Thyroid gland (tissue), 4 donors: ENCODE data around the gene GET4.
"Not testable (repeated sequence)": the region's sequence is repeated elsewhere in the genome, so short reads cannot be mapped to it uniquely, and the experiment has no call there.

Source experiments
- CTCF ChIP-seq, 6 experiments: fragments of 200-600 bp in 3 of 6; fragments of 450-650 bp in 3 of 6; sonication (generic) in 3 of 6; IDR thresholded peaks; one replicate each; pipeline ENCODE4 v1.5.1; 2016 to 2019; ENCODE audit warnings: antibody characterized with exemption in 6 of 6, mild to moderate bottlenecking in 2 of 6, inconsistent platforms in 1 of 6, moderate library complexity in 1 of 6
- POLR2A ChIP-seq, 2 donors: fragments of 450-650 bp; IDR thresholded peaks; one replicate each; pipeline ENCODE4 v1.6.1; 2017; ENCODE audit warnings: antibody characterized with exemption in 2 of 2, mild to moderate bottlenecking in 2 of 2, moderate library complexity in 1 of 2

- TF ChIP-seq CTCF, POLR2A (IDR thresholded peaks at IDR 0.05): not testable (repeated sequence)
Observed at GRCh38 chr7:924042-924441, 47.7 kb downstream of the GET4 start.
